NK-92 treated with Interleukin-12 subunit alpha and Interleukin-12 subunit beta, amount 100 ng/mL, for 24 hours (cell line): Measurements from ENCODE around the gene LMNB1.

ENCODE experiments used
- DNase-seq: peaks from one replicate; lab custom pipeline; 2025; lab: John Stamatoyannopoulos, UW

The LMNB1 gene

DNA sequence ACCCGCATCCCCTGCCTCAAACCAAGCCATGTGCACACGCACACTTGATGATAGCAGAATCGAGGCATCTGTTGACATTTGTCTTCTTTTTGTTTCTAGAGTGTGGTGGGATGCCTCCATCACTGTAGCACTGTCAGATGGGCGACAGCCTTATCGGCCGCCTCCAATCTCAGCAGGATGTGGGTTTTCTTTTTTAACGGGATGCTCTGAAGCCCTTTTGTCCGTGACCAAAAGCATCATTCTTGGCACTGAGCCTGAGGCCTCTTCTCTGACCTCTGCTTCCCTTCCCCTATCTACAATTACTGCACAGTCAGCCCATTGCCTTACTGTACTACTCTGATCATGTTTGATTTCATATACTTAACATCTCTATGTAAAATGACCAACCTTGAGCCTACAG, 78.3 kb downstream of the LMNB1 start:
- DNase-seq = no peak

DNA sequence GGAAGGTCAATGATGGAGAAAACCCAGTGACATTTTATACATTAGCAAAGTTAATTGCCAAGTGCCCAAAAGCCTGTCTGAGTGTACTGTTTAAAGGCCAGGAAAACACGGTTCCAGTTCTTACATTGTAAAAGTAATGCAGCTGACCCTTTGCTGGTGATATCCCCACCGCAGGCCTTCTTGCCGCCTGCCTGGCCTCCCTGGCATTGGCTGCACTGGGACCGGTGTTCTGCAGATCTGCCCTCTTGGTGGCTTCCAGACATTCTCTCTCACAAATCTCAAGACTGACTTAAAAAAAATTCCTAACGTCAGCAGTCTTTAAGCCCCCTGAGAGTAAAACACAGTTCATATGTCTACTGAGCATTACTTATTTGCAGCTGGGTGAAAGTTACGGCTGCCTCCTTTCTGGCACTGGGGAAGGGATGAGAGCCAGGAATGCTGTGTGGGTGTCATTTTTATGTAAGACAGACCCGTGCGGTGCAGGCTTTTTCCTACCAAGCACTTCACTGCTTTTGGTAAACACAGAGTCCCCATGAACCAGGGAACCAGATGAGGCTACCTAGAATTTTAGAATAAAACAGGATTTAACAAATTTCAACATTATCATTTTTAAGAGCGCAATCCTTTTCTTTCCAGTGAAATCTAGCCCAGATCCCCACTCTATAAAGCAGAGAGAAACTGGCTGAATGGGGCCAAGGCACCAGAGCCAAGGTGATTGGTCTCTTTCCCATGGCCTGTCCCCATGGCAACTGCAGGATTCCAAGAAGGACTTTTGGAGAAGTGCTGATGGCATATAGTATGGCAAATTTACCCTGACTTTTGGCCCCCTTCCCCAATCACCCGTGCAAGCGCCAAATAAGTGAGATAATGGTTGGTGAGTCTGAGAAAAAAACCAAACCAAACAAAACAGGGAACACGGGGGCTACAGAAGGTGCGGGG, 80.8 kb downstream of the LMNB1 start:
- no peak for DNase-seq

GRCh38 chr5:126858441-126858840, 81.5 kb downstream of the LMNB1 start:
- no peak for DNase-seq

DNA sequence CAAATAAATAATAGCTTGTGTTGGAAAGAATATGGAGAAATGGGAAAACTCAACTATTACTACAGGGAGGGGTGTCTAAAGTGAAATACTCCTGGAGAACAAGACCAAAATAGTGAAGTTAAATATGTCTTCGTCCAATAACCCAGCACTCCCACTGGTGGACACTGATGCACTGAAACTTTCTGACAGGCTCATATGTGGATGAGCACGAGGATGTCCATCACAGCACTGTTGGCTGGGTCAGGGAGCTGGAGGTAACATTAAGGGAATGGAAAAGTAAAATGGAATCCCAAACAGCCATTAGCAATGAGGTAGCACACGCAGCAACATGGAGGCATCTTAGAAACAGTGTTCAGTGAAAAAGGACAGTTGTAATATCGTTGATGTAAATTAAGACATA, 86.5 kb downstream of the LMNB1 start:
- no peak for DNase-seq

DNA sequence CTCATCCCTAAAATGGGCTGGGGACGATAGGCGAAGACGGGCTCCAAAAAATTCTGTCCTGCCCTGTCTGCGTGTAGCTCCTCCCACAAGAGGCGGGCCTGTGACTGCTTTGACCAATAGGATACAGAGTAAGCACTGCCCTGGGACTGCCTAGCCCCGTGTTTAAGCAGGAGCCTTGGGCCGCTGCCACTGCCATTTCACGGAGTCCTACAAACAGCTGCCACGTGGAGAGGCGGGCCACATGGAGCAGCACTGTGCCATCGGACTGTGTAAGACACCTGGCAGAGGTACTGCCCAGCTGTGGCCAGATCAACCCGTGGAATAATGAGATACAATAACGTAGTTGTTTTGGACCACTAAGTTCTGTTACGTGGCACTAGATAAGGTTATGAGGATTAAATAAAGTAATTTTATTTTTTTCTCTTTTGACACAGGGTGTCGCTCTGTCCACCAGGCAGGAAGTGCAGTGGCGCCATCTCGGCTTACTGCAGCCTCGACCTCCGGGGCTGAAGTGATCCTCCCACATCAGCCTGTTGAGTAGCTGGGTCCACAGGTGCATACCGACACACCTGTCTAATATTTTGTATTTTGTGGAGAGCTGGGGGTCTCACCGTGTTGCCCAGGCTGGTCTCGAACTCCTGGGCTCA, 87.2 kb downstream of the LMNB1 start:
- DNase-seq = no peak

DNA sequence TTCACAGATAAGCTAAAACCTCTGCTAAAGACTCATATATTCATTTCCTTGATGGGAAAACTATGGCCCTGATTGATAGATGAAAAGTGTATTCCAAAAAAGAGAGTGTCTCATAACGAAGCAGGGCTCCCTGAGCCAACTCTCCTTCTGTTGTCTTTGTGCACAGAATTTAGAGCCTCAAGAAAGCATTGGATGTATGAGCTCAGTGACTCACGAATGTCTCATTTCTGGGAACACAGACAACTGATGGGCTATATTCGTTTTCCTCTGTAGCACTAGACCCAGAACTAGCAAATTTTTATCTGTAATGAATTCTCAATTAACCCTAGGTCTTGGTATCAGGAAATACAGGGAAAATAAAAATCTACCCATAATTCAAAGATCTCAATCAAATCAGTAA, 88.4 kb downstream of the LMNB1 start:
- DNase-seq = no peak

DNA sequence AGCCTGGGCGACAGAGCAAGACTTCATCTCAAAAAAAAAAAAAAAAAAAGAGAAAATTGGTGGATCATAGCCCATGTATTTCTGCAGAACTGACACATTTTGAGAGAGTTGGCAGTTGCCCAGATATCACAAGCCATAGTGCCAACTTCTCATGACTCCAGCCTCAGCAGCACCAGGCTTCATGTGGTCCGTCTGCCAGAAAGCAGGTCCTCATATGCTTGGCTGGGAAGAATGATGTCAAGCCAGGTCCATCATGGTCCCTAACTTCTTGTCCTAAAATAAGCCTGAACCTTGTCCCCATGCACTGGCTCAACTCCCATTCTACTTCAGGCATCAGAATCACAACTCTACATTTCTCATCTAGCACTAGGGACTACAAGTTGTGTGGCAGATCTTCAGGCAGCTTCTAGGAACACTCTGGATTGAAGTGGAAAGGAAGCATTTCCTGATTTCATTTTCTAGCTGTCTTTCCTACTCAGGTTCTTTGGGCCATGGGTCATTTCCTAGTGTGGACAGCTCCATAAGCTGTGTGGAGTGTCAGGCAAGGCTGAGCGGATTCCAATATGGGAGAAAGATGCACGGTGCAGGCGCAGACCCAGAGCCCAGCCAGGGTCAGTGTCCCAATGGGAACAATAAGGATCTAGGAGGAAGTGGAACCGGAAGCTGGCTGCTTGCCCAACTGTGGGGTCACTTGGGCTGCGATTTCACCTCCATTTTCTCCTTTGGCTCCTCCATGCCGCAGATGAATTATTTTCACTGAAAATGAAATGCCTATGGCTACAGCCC, 90.1 kb downstream of the LMNB1 start:
- DNase-seq = no peak

- DNase-seq = no peak
Observed at GRCh38 chr5:126868338-126869004, 91.5 kb downstream of the LMNB1 start.

GRCh38 chr5:126869005-126869451, 92.1 kb downstream of the LMNB1 start:
- no peak for DNase-seq

DNA sequence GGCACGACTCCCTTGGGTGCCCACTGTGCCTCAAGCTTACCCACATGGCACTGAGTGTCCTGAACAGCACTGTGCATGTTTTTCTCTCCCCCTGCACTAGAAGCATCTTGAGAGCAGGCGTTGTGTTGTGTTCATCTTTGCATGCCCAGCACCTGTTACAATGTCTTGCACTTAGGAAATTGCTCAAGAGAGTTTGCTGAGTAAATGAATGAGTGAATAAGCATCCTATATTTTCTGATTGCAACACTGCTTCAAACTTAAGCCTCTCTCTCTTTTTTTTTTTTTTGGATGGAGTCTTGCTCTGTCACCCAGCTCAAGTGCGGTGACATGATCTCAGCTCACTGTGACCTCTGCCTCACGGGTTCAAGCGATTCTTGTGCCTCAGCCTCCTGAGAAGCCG, 94.5 kb downstream of the LMNB1 start:
- DNase-seq = no peak

GRCh38 chr5:126872561-126873354, 95.8 kb downstream of the LMNB1 start:
- DNase-seq = no peak

DNA sequence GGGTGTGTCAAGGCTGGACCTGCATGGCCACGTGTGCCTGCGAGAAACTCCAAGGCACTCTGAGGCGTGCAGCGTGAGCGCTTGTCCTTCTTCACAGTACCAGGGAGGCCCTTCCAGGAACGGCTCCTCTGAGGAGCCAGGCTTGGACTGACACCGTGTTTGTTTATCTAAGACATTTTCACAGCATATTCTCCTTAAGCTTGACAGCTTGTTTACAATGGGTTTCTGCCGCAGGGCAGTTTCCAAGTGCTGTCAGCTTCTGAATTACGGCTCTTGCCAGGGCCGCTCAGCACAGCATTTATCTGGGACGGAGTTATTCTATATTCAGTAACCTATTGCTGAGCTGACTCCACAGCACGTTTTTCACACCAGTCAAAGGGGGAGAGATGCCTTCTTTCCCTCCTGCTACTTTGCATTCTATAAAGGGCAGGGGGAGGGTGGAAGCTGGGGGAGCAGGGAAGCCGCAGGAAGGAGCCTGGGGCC, 98.4 kb downstream of the LMNB1 start:
- no peak for DNase-seq

- DNase-seq = no peak
Observed at GRCh38 chr5:126877602-126878001, 100.7 kb downstream of the LMNB1 start.

GRCh38 chr5:126878085-126878484, 101.1 kb downstream of the LMNB1 start:
- no peak for DNase-seq

DNA sequence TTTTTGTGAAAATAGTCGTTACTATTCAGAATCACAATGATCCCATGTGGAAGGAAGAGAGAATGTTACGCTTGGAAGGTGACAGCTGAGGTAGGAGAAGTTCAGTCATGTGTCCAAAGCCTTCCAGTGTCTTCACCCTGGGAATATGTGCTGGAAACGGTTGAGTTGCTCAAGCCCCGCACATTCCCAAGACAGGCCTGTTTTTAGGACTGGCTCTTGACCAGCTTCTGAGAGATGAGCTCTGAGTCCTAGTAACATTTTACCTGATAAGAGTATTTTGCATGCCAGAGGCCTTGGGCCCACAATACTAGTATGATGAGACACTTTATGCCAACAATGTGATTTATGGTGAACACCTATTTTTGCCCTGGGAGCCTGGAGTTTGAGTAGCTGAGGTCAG, 101.7 kb downstream of the LMNB1 start:
- no peak for DNase-seq

GRCh38 chr5:126881821-126882600, 105.1 kb downstream of the LMNB1 start:
- DNase-seq = no peak

- DNase-seq = no peak
Observed at GRCh38 chr5:126883564-126884245, 106.8 kb downstream of the LMNB1 start.

- DNase-seq = no peak
Observed at GRCh38 chr5:126884269-126884819, 107.4 kb downstream of the LMNB1 start.
